Hepatocyte (in vitro differentiated cells): Measurements from ENCODE around the gene OTOG. TPM values are rescaled to one million over a fixed set of nuclear protein-coding genes. Genes with fewer than 3 reads are reported as not detected.

Experiments
- DNase-seq: peaks from one replicate; pipeline ENCODE4 v3.0.0-alpha.2; 2016; ENCODE audit warnings: low spot score
- H2AFZ ChIP-seq: fragments of 200-600 bp; sonication (generic); 2 replicates; pipeline ENCODE4 v1.6.0; 2016; ENCODE audit warnings: antibody characterized with exemption, mild to moderate bottlenecking
- H3K27ac ChIP-seq: fragments of 200-600 bp; sonication (generic); 2 replicates; pipeline ENCODE4 v1.5.1; 2016; ENCODE audit warnings: mild to moderate bottlenecking
- H3K27me3 ChIP-seq: fragments of 200-600 bp; sonication (generic); 2 replicates; pipeline ENCODE4 v1.6.1; 2016
- H3K36me3 ChIP-seq: fragments of 200-600 bp; sonication (generic); replicated peaks from 2 replicates; pipeline ENCODE4 v1.5.1; 2016; ENCODE audit warnings: low read depth; ENCODE audit not compliant: insufficient read depth
- H3K4me1 ChIP-seq: fragments of 200-600 bp; sonication (generic); 2 replicates; pipeline ENCODE4 v1.5.1; 2016; ENCODE audit warnings: mild to moderate bottlenecking, moderate library complexity; ENCODE audit not compliant: insufficient read depth
- H3K4me2 ChIP-seq: fragments of 200-600 bp; sonication (generic); 2 replicates; pipeline ENCODE4 v1.6.0; 2016
- H3K4me3 ChIP-seq: fragments of 200-600 bp; sonication (generic); 2 replicates; pipeline ENCODE4 v1.5.1; 2016; ENCODE audit warnings: mild to moderate bottlenecking
- H3K79me2 ChIP-seq: fragments of 200-600 bp; sonication (generic); 2 replicates; pipeline ENCODE4 v1.6.0; 2017; ENCODE audit warnings: mild to moderate bottlenecking
- H3K9me2 ChIP-seq: fragments of 200-600 bp; sonication (generic); replicated peaks from 2 replicates; pipeline ENCODE4 v1.6.0; 2017; ENCODE audit warnings: mild to moderate bottlenecking; ENCODE audit not compliant: insufficient read depth
- H3K9me3 ChIP-seq: fragments of 200-600 bp; sonication (generic); 2 replicates; pipeline ENCODE4 v1.5.1; 2016; ENCODE audit warnings: low read depth, mild to moderate bottlenecking
- H4K20me1 ChIP-seq: fragments of 200-600 bp; sonication (generic); 2 replicates; pipeline ENCODE4 v1.6.0; 2016; ENCODE audit warnings: mild to moderate bottlenecking; ENCODE audit not compliant: insufficient read depth, poor library complexity, severe bottlenecking
- EZH2 ChIP-seq: fragments of 200-600 bp; sonication (generic); IDR thresholded peaks from 2 replicates; pipeline ENCODE4 v1.6.1; 2016; ENCODE audit warnings: antibody characterized with exemption, mild to moderate bottlenecking, borderline replicate concordance
- EZH2phosphoT487 ChIP-seq: fragments of 200-600 bp; sonication (generic); IDR thresholded peaks from one replicate; pipeline ENCODE4 v1.6.1; 2018; ENCODE audit warnings: antibody characterized with exemption, mild to moderate bottlenecking, low read depth, moderate library complexity; ENCODE audit not compliant: unreplicated experiment, severe bottlenecking
- WGBS: methylation state at CpG from one replicate; pipeline ENCODE4 v1.1.6; 2016; ENCODE audit warnings: low lambda C conversion rate; ENCODE audit errors: missing lambda C conversion rate; 5-methylcytosine and 5-hydroxymethylcytosine counted together
- polyA plus RNA-seq: library from polyadenylated mRNA; unstranded; fragments of >200 nt; fragmentation: Nextera tagmentation; extraction: Ambion mirVana; gene quantifications from 2 replicates; pipeline ENCODE4 v1.2.1, GENCODE V29; 2016
- total RNA-seq: library from RNA; depleted of rRNA; stranded (reverse); fragments of >200 nt; gene quantifications from 2 replicates; pipeline ENCODE4 v1.2.3, GENCODE V29; 2014
- TF ChIP-seq, protein P1 (sequence below): fragments of 200-600 bp; sonication (generic); IDR thresholded peaks from 2 replicates; pipeline ENCODE4 v1.5.1; 2016; ENCODE audit warnings: antibody characterized with exemption, mild to moderate bottlenecking; ENCODE audit not compliant: poor library complexity

Gene OTOG
- total and polyA plus RNA-seq, 2 experiments from 2014 or later, result 0.27 to 2.0 TPM

DNA sequence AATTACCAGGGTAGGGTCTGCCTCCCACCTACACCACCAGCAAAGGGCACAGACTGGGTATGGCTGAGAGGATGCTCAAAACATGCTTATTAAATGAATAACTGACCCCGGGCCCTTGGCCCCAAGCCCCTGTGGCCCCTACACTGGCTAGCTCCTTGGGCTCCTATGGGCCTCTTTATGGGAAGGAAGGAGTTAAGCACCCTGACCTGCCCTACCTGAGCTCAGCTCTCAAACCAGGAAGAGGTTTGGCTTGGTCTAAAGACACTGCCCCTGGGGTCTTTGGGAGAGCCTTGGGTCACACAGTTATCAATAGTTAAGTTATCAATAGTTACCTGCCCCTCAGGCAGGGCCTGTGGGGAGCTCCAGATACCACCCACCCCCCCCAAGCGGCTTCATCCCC lies 4.0 kb upstream of the OTOG start:
- Histone ChIP-seq H3K9me2 (no peaks in the 10 kb centered on the region), H3K4me2 (peak overlapping the region; percentile 82), H3K9me3 (no peaks in the 10 kb centered on the region), H3K4me1 (peaks cover 22% of the 10 kb centered on the region), H3K36me3 (no peaks in the 10 kb centered on the region), H3K27me3 (no peaks in the 10 kb centered on the region), H3K79me2 (peaks cover 46% of the 10 kb centered on the region), H3K27ac (peak overlapping the region; percentile 97), H4K20me1 (peaks cover 11% of the 10 kb centered on the region), H3K4me3 (peak overlapping the region; percentile 36), H2AFZ (no peak overlapping the region)
- DNase-seq, result no peak
- TF ChIP-seq, protein P1, sequence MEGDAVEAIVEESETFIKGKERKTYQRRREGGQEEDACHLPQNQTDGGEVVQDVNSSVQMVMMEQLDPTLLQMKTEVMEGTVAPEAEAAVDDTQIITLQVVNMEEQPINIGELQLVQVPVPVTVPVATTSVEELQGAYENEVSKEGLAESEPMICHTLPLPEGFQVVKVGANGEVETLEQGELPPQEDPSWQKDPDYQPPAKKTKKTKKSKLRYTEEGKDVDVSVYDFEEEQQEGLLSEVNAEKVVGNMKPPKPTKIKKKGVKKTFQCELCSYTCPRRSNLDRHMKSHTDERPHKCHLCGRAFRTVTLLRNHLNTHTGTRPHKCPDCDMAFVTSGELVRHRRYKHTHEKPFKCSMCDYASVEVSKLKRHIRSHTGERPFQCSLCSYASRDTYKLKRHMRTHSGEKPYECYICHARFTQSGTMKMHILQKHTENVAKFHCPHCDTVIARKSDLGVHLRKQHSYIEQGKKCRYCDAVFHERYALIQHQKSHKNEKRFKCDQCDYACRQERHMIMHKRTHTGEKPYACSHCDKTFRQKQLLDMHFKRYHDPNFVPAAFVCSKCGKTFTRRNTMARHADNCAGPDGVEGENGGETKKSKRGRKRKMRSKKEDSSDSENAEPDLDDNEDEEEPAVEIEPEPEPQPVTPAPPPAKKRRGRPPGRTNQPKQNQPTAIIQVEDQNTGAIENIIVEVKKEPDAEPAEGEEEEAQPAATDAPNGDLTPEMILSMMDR, result no peak
- TF ChIP-seq EZH2 (no peak), EZH2phosphoT487 (no peak)
- WGBS, result 77% methylated on average over 2 of the region's 2 CpGs

DNA sequence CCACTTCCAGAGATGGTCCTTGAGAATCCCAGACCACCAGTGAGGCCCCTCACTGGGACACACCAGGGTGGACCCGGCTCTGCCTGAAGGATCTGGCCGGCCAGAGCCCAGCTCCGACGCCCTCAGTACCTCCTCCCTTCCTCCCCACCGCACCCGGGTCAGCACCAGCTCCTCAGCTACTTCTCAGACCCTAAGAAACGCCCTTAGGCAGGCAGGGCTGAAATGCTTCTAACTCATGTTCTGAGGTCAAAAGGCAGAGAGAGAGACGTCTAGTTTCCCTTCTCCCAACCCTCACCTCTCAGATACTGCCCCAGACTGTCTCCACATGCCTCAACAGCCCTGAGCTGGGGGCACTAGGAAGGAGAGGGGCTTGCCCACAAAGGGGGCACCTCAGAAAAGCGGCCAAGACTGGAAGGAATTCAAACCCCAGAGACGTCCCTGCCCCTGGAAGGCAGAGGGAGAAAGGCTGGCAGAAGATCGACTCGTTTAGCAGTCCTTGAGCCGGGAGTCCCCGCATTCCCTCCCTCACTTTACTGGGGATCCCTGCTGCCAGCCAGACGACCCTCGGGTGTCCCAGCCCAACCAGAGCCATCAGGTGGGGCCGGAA lies 3.4 kb upstream of the OTOG start:
- 45% methylated on average over 17 of the region's 17 CpGs for WGBS
- Histone ChIP-seq H3K4me3 (peak overlapping the region; percentile 36), H3K4me1 (peaks cover 20% of the 10 kb centered on the region), H3K9me3 (no peaks in the 10 kb centered on the region), H4K20me1 (peaks cover 5% of the 10 kb centered on the region), H2AFZ (no peak overlapping the region), H3K79me2 (peaks cover 39% of the 10 kb centered on the region), H3K36me3 (no peaks in the 10 kb centered on the region), H3K9me2 (no peaks in the 10 kb centered on the region), H3K27ac (peak overlapping the region; percentile 97), H3K4me2 (peak overlapping the region; percentile 82), H3K27me3 (no peaks in the 10 kb centered on the region)
- no peak for DNase-seq
- no peak for TF ChIP-seq EZH2
- no peak for TF ChIP-seq EZH2phosphoT487
- TF ChIP-seq, protein P1, result no peak

DNA sequence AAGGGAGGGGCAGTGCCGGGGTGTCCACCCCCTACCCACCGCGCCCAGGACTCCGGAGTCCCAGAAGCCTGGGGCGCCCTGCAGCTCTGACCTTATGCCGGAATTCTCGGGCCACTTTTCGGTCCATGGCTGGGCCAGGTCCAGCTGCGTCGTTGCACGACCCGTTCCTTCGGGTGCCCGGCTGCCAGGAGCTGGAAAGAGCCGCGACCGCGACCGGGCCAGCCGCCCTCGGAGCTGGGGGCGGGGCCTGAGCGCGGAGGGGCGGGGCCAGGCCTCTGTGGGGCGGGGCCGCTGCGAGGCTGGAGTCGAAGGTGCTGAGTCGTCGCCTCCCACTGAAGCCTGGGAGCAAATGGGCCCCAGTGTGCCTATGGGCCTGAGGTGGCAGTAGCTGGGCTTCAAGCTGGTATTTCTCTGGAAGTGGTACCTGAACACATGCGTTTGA lies 2.9 kb upstream of the OTOG start, which contains the start of gene USH1C:
USH1C (minus strand) TSS at position 236 of the 442 bp plus-strand sequence; CDS start at position 127, 109 bp downstream.
- Histone ChIP-seq H3K9me3 (no peaks in the 10 kb centered on the region), H3K9me2 (no peaks in the 10 kb centered on the region), H3K4me1 (peaks cover 15% of the 10 kb centered on the region), H2AFZ (no peak within 1 kb of the TSS), H3K79me2 (peaks cover 34% of the 10 kb centered on the region), H3K36me3 (no peaks in the 10 kb centered on the region), H3K4me2 (peak within 1 kb of the TSS; percentile 82), H3K4me3 (peak within 1 kb of the TSS; percentile 36), H3K27ac (peak within 1 kb of the TSS; percentile 97), H4K20me1 (no peaks in the 10 kb centered on the region), H3K27me3 (no peaks in the 10 kb centered on the region)
- TF ChIP-seq EZH2phosphoT487 (no peak), EZH2 (no peak)
- TF ChIP-seq, protein P1, result no peak
- DNase-seq, result peak; percentile 84
- whole genome bisulfite sequencing, result 15% methylated on average over 20 of the region's 32 CpGs
